Measurements from ENCODE around the gene ZNF850. TPM values are rescaled to one million over a fixed set of nuclear protein-coding genes. Genes with fewer than 3 reads are reported as not detected.

The ZNF850 gene
- total and polyA plus RNA-seq, 9 of the 15 experiments (the other 6 are each of a cell fraction or from before 2014, with no cell fraction given) = 1.2 to 13.0 (median 5.9) TPM

- TF ChIP-seq FOXP4 (CRISPR knock-in tag; IDR thresholded peaks at IDR 0.05; ENCODE audit: borderline replicate concordance) = no peak
- no peak for TF ChIP-seq FOXO4 (CRISPR knock-in tag; IDR thresholded peaks at IDR 0.05)
- no peak for TF ChIP-seq POLR2AphosphoS2 (IDR thresholded peaks at IDR 0.05; ENCODE audit: low read length)
- TF ChIP-seq FOXP1 (CRISPR knock-in tag; IDR thresholded peaks at IDR 0.05) = no peak
- no peak for TF ChIP-seq ZNF253 (CRISPR knock-in tag; conservative IDR thresholded peaks at IDR 0.05)
- peak; percentile 12 for TF ChIP-seq THRB (CRISPR knock-in tag; conservative IDR thresholded peaks at IDR 0.05)
- no peak for TF ChIP-seq DNMT1 (IDR thresholded peaks at IDR 0.05)
- no peak for TF ChIP-seq HINFP (tag; conservative IDR thresholded peaks at IDR 0.05; ENCODE audit: low read depth)
- peak; percentile 76 for TF ChIP-seq RFX1 (IDR thresholded peaks at IDR 0.05)
- no peak for TF ChIP-seq SMARCC2 (IDR thresholded peaks at IDR 0.05; ENCODE audit: low read depth)
- no peak for TF ChIP-seq ZNF121 (CRISPR knock-in tag; conservative IDR thresholded peaks at IDR 0.05)
- no peak for TF ChIP-seq TAF7 (tag; IDR thresholded peaks at IDR 0.05)
- TF ChIP-seq ZNF57 (CRISPR knock-in tag; IDR thresholded peaks at IDR 0.05) = no peak
- TF ChIP-seq TOE1 (IDR thresholded peaks at IDR 0.05; ENCODE audit: borderline replicate concordance) = no peak
- TF ChIP-seq TOE1 (CRISPR knock-in tag; IDR thresholded peaks at IDR 0.05; ENCODE audit: borderline replicate concordance, low read depth) = no peak
- TF ChIP-seq FUS (optimal IDR thresholded peaks at IDR 0.05; ENCODE audit: low read depth, low read length) = no peak
- no peak for TF ChIP-seq MCM3 (IDR thresholded peaks at IDR 0.05)
Measured at GRCh38 chr19:36771261-36772231, 1.1 kb downstream of the ZNF850 start (continued).

Data from K562 (cell line).